GM19351 (cell line): ENCODE measurements around the gene GET4.
"Not testable (repeated sequence)": the region's sequence is repeated elsewhere in the genome, so short reads cannot be mapped to it uniquely, and the experiment has no call there.

Experiments used
- ATAC-seq: cut with Tn5 transposase; IDR thresholded peaks from one replicate; pipeline ENCODE4 v1.9.1; 2021; ENCODE audit warnings: mild to moderate bottlenecking, moderate library complexity; ENCODE audit not compliant: unreplicated experiment

Gene GET4

GRCh38 chr7:925601-926000 is 49.2 kb downstream of the GET4 start:
- ATAC-seq, result no peak

- no peak for ATAC-seq
These were observed 50.0 kb downstream of the GET4 start for GRCh38 chr7:926061-927030.

- ATAC-seq, result no peak
These were observed 50.8 kb downstream of the GET4 start for GRCh38 chr7:927031-927671.

- no peak for ATAC-seq
These were observed 53.0 kb downstream of the GET4 start for GRCh38 chr7:929311-929711.

GRCh38 chr7:930975-931758 is 54.8 kb downstream of the GET4 start:
- ATAC-seq, result no peak

DNA sequence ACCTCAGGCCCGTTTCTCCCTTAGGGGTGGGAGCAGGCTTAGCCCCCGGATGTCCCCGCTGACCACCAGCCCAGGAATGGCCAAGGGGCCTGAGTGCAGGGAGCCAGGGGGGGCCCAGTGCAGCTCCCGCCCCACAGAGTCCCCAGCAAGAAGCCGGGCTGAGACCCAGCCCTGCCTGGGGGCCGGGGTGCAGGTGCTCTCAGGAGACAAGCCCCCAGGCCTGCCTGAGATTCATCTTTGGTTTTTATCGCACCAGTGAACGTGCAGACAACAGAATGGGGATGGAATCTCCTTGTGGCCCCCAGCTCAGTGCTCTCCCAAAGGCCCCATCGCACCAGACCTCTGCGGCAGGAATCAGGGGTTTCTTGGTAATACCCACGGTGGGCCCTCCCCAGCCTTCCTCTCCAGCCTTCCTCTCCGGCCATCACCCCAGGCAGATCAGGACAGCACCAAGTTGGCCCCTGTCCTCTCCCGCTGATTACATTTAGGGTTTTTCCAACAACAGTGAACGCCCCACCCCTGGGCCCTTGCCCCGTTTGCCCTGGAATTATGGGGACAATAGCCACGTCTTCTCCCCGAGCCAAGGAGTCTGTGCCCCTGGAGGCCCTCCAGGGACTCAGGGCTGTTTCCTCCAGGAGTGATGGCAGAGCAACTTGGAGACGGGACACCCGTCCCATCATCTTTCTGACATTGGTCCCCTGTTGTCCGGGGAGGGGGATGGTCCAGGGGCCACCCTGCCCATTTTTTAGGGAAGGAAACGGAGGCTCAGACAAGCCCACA is 55.7 kb downstream of the GET4 start:
- no peak for ATAC-seq

DNA sequence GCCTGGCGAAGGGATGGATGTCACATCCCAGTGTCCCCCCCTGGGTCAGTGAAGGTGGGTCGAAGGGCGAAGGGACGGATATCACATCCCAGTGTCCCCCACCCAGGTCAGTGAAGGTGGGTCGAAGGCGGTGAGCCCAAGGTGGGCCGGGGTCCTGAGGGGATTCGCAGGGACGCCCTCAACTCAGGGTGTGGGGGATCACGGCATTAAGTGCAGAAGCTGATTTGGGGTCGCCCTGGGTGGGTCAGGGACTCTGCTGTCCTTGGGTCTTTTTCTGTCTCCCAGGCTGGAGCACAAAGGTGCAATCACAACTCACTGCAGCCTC is 56.3 kb downstream of the GET4 start:
- no peak for ATAC-seq

GRCh38 chr7:934469-935163 is 58.3 kb downstream of the GET4 start:
- no peak for ATAC-seq

DNA sequence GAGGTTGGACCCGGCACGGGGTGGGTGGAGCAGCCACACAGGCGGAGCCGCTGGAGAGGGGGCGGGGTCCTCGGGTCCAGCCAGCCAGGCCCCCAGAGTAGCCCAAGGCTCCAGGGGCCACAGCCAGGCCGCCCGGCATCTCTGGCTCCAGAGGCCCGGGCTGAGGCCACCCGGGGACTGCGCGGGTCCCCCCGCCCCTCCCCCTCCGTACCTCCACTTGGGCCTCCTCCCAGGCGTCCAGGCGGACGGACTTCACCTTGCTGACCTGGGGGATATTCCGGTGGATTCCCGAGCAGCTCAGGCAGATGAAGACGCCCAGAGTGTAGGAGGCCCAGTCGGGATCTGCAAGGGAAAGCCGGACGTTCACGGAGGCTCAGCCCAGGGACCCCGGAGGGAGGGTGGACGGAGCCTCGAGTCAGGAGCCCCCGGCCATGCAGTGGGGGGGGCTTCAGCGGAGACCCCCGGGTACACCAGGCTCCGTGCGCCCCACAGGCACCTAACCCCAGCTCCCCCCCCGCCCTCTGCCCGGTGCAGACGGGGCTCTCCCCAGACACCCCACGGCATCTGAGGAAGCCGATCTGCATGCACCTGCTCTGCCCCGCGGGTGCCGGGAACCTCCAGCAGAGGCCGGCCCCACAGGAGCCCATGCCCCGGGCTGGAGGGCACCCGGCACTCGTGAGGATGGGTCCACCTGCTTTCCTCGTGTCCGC is 59.0 kb downstream of the GET4 start:
- no peak for ATAC-seq

DNA sequence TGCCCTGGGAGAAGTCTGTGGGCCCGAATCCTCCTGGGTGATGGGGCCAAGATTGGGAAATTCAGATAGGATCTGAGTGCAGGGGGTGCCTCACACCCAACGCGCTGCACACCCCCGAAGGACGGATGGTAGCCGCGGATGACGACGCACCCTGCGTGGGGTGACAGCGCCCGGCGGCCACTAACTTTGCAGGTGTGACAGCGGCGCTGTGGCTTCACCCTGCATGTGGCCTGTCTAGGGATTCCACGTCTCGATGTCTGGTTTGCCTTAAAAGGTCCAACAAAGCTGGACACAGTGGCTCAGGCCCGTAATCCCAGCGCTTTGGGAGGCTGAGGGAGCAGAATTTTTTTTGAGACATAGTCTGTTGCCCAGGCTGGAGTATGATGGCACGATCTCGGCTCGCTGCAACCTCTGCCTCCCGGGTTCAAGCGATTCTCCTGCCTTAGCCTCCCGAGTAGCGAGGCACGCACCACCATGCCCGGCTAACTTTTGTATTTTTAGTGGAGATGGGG is 59.6 kb downstream of the GET4 start:
- no peak for ATAC-seq

DNA sequence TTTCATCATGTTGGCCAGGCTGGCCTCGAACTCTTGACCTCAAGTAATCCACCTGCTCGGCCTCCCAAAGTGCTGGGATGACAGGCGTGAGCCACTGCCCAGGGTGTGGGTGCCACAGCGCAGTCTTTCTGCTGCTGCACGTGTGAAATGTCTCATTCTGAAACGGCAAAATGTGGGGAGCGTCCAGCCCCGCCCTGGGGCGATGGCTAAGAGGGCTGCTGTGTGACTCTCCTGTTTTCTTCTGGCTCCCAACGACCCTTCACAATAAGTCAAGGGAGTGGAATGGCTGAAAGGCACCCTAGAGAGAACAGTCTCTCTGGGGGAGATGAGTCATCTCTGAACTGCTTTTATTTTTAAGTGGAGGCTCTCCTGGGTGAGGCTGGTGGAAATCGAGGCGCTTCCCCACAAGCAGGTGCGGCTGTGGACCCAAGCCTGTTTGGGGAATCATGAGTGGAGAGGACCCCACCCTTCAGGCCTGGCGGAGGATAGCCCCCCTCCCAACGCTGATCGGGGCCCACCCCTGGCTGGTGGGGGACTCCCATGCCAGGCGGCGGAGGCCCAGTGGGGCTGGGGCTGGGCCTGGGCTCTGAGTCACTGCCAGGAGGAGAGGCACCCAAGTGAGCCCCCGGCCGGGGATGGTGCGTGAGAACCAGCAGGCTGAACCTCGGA is 60.2 kb downstream of the GET4 start:
- ATAC-seq, result peak; percentile 89

- no peak for ATAC-seq
These were observed 61.6 kb downstream of the GET4 start for GRCh38 chr7:937856-938484.

DNA sequence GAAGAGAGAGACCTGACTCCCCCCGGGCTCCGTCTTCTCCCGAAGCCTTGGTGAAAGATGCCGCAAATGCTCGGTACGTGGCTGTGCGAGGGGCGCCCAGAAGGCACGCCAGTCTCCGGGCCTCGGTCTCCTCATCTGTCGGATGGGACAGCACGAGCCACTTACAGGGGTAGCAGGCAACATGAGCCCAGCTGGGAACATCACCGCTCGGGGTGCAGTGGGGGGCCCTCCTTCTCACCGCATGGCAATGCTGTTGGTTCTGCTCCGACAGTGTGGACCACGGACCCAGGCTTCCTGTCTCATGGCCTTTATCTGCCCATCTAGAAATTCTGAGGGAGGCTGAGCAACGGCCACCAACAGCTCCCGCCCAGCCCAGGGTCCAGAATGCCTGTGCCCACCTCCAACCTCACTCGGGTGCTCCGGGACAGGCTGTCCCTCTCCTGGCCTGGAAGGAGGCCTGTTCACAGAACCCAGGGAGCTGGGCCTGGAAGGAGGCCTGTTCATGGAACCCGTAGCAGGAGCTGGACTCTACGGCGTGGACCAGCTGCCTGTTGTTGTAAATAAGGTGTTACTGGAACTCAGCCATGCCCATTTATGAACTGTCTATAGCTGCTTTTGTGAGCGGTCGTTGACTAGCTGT is 62.3 kb downstream of the GET4 start:
- no peak for ATAC-seq

- ATAC-seq, result no peak
These were observed 63.5 kb downstream of the GET4 start for GRCh38 chr7:939843-940242.

GRCh38 chr7:940599-941408 is 64.5 kb downstream of the GET4 start:
- ATAC-seq, result no peak

- ATAC-seq, result not testable (repeated sequence)
These were observed 67.4 kb downstream of the GET4 start for GRCh38 chr7:943793-944192.

- no peak for ATAC-seq
These were observed 68.4 kb downstream of the GET4 start for GRCh38 chr7:944744-945143.
